Measurements from ENCODE around the gene KRTCAP3. TPM values are rescaled to one million over a fixed set of nuclear protein-coding genes. Genes with fewer than 3 reads are reported as not detected.
A peak's percentile ranks its signal among the peaks of the same experiment; 100 is the strongest.

The KRTCAP3 gene
- total and polyA plus RNA-seq, 9 of the 15 experiments (the other 6 are each of a cell fraction or from before 2014, with no cell fraction given): 0.24 to 1.4 (median 0.73) TPM

DNA sequence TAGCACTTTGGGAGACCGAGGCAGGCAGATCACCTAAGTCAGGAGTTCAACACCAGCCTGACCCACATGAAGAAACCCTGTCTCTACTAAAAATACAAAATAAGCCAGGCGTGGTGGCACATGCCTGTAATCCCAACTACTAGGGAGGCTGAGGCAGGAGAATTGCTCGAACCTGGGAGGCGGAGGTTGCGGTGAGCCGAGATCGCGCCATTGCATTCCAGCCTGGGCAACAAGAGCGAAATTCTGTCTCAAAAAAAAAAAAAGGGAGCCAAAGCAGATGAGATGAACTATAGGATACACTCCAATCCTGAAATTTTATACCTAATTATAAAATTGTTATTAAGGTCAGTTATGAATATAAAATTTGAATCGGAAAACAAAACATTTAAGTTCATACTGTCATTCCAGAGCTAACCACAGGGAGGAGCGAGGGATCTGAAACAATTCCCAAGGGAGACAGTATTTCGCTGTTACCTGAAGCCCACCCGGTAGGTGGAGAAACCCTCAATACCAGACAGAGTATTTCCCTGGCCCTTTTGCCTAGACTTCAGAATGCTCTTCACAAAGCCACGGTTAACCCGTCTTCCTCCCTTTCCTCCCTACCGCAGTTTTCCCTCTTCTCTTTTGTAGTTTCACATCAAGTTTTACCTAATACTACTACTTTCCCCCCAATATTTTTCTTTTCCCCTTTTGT, 34.2 kb upstream of the KRTCAP3 start (continued):
- TF ChIP-seq, protein P1, sequence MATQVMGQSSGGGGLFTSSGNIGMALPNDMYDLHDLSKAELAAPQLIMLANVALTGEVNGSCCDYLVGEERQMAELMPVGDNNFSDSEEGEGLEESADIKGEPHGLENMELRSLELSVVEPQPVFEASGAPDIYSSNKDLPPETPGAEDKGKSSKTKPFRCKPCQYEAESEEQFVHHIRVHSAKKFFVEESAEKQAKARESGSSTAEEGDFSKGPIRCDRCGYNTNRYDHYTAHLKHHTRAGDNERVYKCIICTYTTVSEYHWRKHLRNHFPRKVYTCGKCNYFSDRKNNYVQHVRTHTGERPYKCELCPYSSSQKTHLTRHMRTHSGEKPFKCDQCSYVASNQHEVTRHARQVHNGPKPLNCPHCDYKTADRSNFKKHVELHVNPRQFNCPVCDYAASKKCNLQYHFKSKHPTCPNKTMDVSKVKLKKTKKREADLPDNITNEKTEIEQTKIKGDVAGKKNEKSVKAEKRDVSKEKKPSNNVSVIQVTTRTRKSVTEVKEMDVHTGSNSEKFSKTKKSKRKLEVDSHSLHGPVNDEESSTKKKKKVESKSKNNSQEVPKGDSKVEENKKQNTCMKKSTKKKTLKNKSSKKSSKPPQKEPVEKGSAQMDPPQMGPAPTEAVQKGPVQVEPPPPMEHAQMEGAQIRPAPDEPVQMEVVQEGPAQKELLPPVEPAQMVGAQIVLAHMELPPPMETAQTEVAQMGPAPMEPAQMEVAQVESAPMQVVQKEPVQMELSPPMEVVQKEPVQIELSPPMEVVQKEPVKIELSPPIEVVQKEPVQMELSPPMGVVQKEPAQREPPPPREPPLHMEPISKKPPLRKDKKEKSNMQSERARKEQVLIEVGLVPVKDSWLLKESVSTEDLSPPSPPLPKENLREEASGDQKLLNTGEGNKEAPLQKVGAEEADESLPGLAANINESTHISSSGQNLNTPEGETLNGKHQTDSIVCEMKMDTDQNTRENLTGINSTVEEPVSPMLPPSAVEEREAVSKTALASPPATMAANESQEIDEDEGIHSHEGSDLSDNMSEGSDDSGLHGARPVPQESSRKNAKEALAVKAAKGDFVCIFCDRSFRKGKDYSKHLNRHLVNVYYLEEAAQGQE (IDR thresholded peaks at IDR 0.05; ENCODE audit: borderline replicate concordance): peak; percentile 70; the same call in 1 of the 2 replicates
- TF ChIP-seq, protein P1 (CRISPR knock-in tag; IDR thresholded peaks at IDR 0.05; ENCODE audit: low read depth): no peak
- 0 out of 2 replicates have a peak, but pooled peaks have one; percentile 44 for TF ChIP-seq ZEB2 (IDR thresholded peaks at IDR 0.05)
- TF ChIP-seq KAT7 (CRISPR knock-in tag; IDR thresholded peaks at IDR 0.05; ENCODE audit: borderline replicate concordance): peak; percentile 68; the same call in 1 of the 2 replicates
- no peak for TF ChIP-seq THRA (IDR thresholded peaks at IDR 0.05)
- no peak for TF ChIP-seq CBX3 (IDR thresholded peaks at IDR 0.05; ENCODE audit: borderline replicate concordance in 1 of 2, low read length in 2 of 2)
- 0 out of 2 replicates have a peak, but pooled peaks have one; percentile 40 for TF ChIP-seq FOXK1 (CRISPR knock-in tag; IDR thresholded peaks at IDR 0.05; ENCODE audit: borderline replicate concordance)
- TF ChIP-seq MNT (conservative IDR thresholded peaks at IDR 0.05): peak in 1 of 2 experiments; percentile 27; a peak in 1 of 4 replicates
- TF ChIP-seq PCBP2 (IDR thresholded peaks at IDR 0.05; ENCODE audit: low read depth, low read length, poor library complexity, severe bottlenecking): no peak
- TF ChIP-seq TFAP4 (CRISPR knock-in tag; IDR thresholded peaks at IDR 0.05; ENCODE audit: borderline replicate concordance): 0 out of 2 replicates have a peak, but pooled peaks have one; percentile 23
- no peak for TF ChIP-seq SOX6 (IDR thresholded peaks at IDR 0.05)
- TF ChIP-seq ZBTB33 (CRISPR knock-in tag; IDR thresholded peaks at IDR 0.05): peak; percentile 80
